ENCODE results near the gene RAD54L2. TPM values are rescaled to one million over a fixed set of nuclear protein-coding genes. Genes with fewer than 3 reads are reported as not detected.
"Not testable (repeated sequence)": the region's sequence is repeated elsewhere in the genome, so short reads cannot be mapped to it uniquely, and the experiment has no call there.

RAD54L2 gene
- total RNA-seq, 1 experiment from 2014 or later, result 18.9 TPM

- DNase-seq (ENCODE audit: low read depth, low spot score) (no peak), ATAC-seq (peak; percentile 63)
- Histone ChIP-seq H3K4me1 (ENCODE audit: control insufficient read depth, insufficient read depth, low read length) (no peaks in the 10 kb centered on the region), H3K4me3 (ENCODE audit: low read depth in 2 of 2, low read length in 2 of 2) (peak overlapping the region; percentile 83 to 86), H3K36me3 (ENCODE audit: control insufficient read depth, insufficient read depth, low read length) (peaks cover 3% of the 10 kb centered on the region; the same call in 1 of the 2 replicates), H3K27ac (ENCODE audit: low read length) (peak overlapping the region; percentile 65), H3K27me3 (ENCODE audit: control insufficient read depth, insufficient read depth, low read length) (no peaks in the 10 kb centered on the region), H3K9me3 (ENCODE audit: control insufficient read depth, insufficient read depth, low read depth, low read length) (no peaks in the 10 kb centered on the region)
- CTCF ChIA-PET, result interaction anchor here (1.0 kb wide), 1 partner anchor 38 kb away, joined by 4 read pairs; the partner anchor contains the start of gene DCAF1
- intact Hi-C loops (cut with micrococcal nuclease; ENCODE audit: unreplicated experiment) (no loop called here), in situ Hi-C loops (cut with HindIII; ENCODE audit: low pct_unique_long_range_greater_than_20kb, low sequenced_read_pairs) (no loop called here)
- BruUV-seq (replicated peaks), result no TSS peak
- TF ChIP-seq POLR2AphosphoS5 (IDR thresholded peaks at IDR 0.05; ENCODE audit: low read depth, low read length) (no peak), REST (IDR thresholded peaks at IDR 0.05; ENCODE audit: insufficient read depth in 1 of 2, low read depth in 2 of 2, low read length in 1 of 2) (no peak), SIN3A (IDR thresholded peaks at IDR 0.05; ENCODE audit: borderline replicate concordance, insufficient read depth, low read depth, low read length) (no peak), CTCF (IDR thresholded peaks at IDR 0.05) (no peak), TCF7L2 (IDR thresholded peaks at IDR 0.05; ENCODE audit: low read depth, low read length) (no peak)
- POLR2A ChIA-PET, result interaction anchor here (1.0 kb wide), 1 partner anchor 38 kb away, joined by 7 read pairs; the partner anchor contains the start of gene DCAF1
Measured at GRCh38 chr3:51538115-51538458, 432 bp upstream of the RAD54L2 start.

- in situ Hi-C loops (cut with HindIII; ENCODE audit: low pct_unique_long_range_greater_than_20kb, low sequenced_read_pairs), result no loop called here
- Histone ChIP-seq H3K27ac (ENCODE audit: low read length) (peak overlapping the region; percentile 81), H3K27me3 (ENCODE audit: control insufficient read depth, insufficient read depth, low read length) (no peaks in the 10 kb centered on the region), H3K36me3 (ENCODE audit: control insufficient read depth, insufficient read depth, low read length) (peaks cover 3% of the 10 kb centered on the region; the same call in 1 of the 2 replicates), H3K9me3 (ENCODE audit: control insufficient read depth, insufficient read depth, low read depth, low read length) (no peaks in the 10 kb centered on the region), H3K4me1 (ENCODE audit: control insufficient read depth, insufficient read depth, low read length) (no peaks in the 10 kb centered on the region), H3K4me3 (ENCODE audit: low read depth in 2 of 2, low read length in 2 of 2) (peak overlapping the region; percentile 83 to 86)
- DNase-seq (ENCODE audit: low read depth, low spot score) (no peak), ATAC-seq (peak; percentile 39; the same call in 1 of the 2 replicates)
- TF ChIP-seq POLR2AphosphoS5 (IDR thresholded peaks at IDR 0.05; ENCODE audit: low read depth, low read length) (no peak), CTCF (IDR thresholded peaks at IDR 0.05) (no peak), SIN3A (IDR thresholded peaks at IDR 0.05; ENCODE audit: borderline replicate concordance, insufficient read depth, low read depth, low read length) (no peak), TCF7L2 (IDR thresholded peaks at IDR 0.05; ENCODE audit: low read depth, low read length) (no peak), REST (IDR thresholded peaks at IDR 0.05; ENCODE audit: insufficient read depth in 1 of 2, low read depth in 2 of 2, low read length in 1 of 2) (no peak)
- CTCF ChIA-PET, result no interaction called here
- intact Hi-C loops (cut with micrococcal nuclease; ENCODE audit: unreplicated experiment), result no loop called here
- BruUV-seq (replicated peaks), result no TSS peak
- POLR2A ChIA-PET, result interaction anchor here (0.5 to 0.7 kb wide), 2 partner anchors 393 to 747 kb away, joined by 3 read pairs; no protein-coding TSS in a partner anchor
Measured at GRCh38 chr3:51539291-51539941, 897 bp downstream of the RAD54L2 start.

GRCh38 chr3:51542596-51542995 is 4.1 kb downstream of the RAD54L2 start:
- intact Hi-C loops (cut with micrococcal nuclease; ENCODE audit: unreplicated experiment); H3K36me3 ChIP-seq (ENCODE audit: control insufficient read depth, insufficient read depth, low read length); H3K4me1 ChIP-seq (ENCODE audit: control insufficient read depth, insufficient read depth, low read length); BruUV-seq (replicated peaks); CTCF ChIA-PET; H3K27me3 ChIP-seq (ENCODE audit: control insufficient read depth, insufficient read depth, low read length); ATAC-seq; POLR2A ChIA-PET; H3K4me3 ChIP-seq (ENCODE audit: low read depth in 2 of 2, low read length in 2 of 2); H3K27ac ChIP-seq (ENCODE audit: low read length); in situ Hi-C loops (cut with HindIII; ENCODE audit: low pct_unique_long_range_greater_than_20kb, low sequenced_read_pairs); H3K9me3 ChIP-seq (ENCODE audit: control insufficient read depth, insufficient read depth, low read depth, low read length); DNase-seq (ENCODE audit: low read depth, low spot score): not testable (repeated sequence)

All from Panc1 (cell line).